ENCODE data around the gene THAP4.

- TF ChIP-seq POLR2AphosphoS5 (IDR thresholded peaks at IDR 0.05) (no peak), CTCF (IDR thresholded peaks at IDR 0.05) (no peak), EP300 (IDR thresholded peaks at IDR 0.05) (no peak)
Observed at GRCh38 chr2:241652142-241652541, 15.2 kb upstream of the THAP4 start.
